Measurements from ENCODE around the gene ADAMTSL2.

Gene ADAMTSL2

GRCh38 chr9:133518706-133519449 lies 15.6 kb upstream of the ADAMTSL2 start:
- no peak for DNase-seq

GRCh38 chr9:133519693-133520092 lies 14.8 kb upstream of the ADAMTSL2 start:
- no peak for DNase-seq

- DNase-seq, result no peak
Measured at GRCh38 chr9:133520121-133520835, 14.2 kb upstream of the ADAMTSL2 start.

- no peak for DNase-seq
Measured at GRCh38 chr9:133521122-133522072, 13.1 kb upstream of the ADAMTSL2 start.

GRCh38 chr9:133522073-133522910 lies 12.2 kb upstream of the ADAMTSL2 start:
- DNase-seq, result no peak

- DNase-seq, result no peak
Measured at GRCh38 chr9:133523106-133523505, 11.4 kb upstream of the ADAMTSL2 start.

GRCh38 chr9:133524146-133524545 lies 10.4 kb upstream of the ADAMTSL2 start:
- DNase-seq, result no peak

- no peak for DNase-seq
Measured at GRCh38 chr9:133524679-133525228, 9.8 kb upstream of the ADAMTSL2 start, which contains the start of gene MYMK. Gene MYMK (minus strand): TSS chr9:133524959. CDS start chr9:133524844, 115 bp downstream.

- DNase-seq, result peak; percentile 16
Measured at GRCh38 chr9:133525677-133526076, 8.8 kb upstream of the ADAMTSL2 start.

GRCh38 chr9:133526721-133527321 lies 7.7 kb upstream of the ADAMTSL2 start:
- DNase-seq, result no peak

- no peak for DNase-seq
Measured at GRCh38 chr9:133527444-133527920, 7.0 kb upstream of the ADAMTSL2 start.

GRCh38 chr9:133528001-133528875 lies 6.3 kb upstream of the ADAMTSL2 start:
- DNase-seq, result no peak

- peak; percentile 20 for DNase-seq
Measured at GRCh38 chr9:133528876-133529241, 5.6 kb upstream of the ADAMTSL2 start.

GRCh38 chr9:133529457-133529856 lies 5.0 kb upstream of the ADAMTSL2 start:
- no peak for DNase-seq

- DNase-seq, result no peak
Measured at GRCh38 chr9:133529874-133530273, 4.6 kb upstream of the ADAMTSL2 start.

- no peak for DNase-seq
Measured at GRCh38 chr9:133531293-133531692, 3.2 kb upstream of the ADAMTSL2 start.

GRCh38 chr9:133532937-133533668 lies 1.4 kb upstream of the ADAMTSL2 start:
- peak; percentile 43 for DNase-seq

GRCh38 chr9:133533857-133534256 lies 647 bp upstream of the ADAMTSL2 start:
- DNase-seq, result no peak

GRCh38 chr9:133535306-133535877 lies 888 bp downstream of the ADAMTSL2 start:
- DNase-seq, result no peak

All from NCI-H1092 treated with DMSO at 0.1 percent for 48 hours (cell line).